NT2/D1 (cell line): ENCODE data around the gene OSGIN1.

ENCODE experiments used
- DNase-seq: peaks from one replicate; pipeline ENCODE4 v3.0.0-alpha.2; 2011; ENCODE audit warnings: low read depth, low spot score
- H3K27me3 ChIP-seq: 2 replicates; pipeline ENCODE4 v1.6.0; 2011; ENCODE audit warnings: mild to moderate bottlenecking; ENCODE audit not compliant: insufficient read length, insufficient read depth
- H3K36me3 ChIP-seq: 2 replicates; pipeline ENCODE4 v1.6.1; 2011; ENCODE audit warnings: mild to moderate bottlenecking, low read length, mixed read lengths; ENCODE audit not compliant: insufficient read depth, insufficient read length
- H3K4me1 ChIP-seq: 2 replicates; pipeline ENCODE4 v1.5.1; 2011; ENCODE audit not compliant: insufficient read depth, insufficient read length
- H3K4me3 ChIP-seq: 2 replicates; pipeline ENCODE4 v1.5.1; 2011; ENCODE audit warnings: low read depth; ENCODE audit not compliant: insufficient read length
- H3K9ac ChIP-seq: 2 replicates; pipeline ENCODE4 v1.6.0; 2011; ENCODE audit warnings: low read depth; ENCODE audit not compliant: insufficient read length
- H3K9me3 ChIP-seq: 2 replicates; pipeline ENCODE4 v1.5.1; 2011; ENCODE audit warnings: mild to moderate bottlenecking, low read length; ENCODE audit not compliant: insufficient read depth
- SUZ12 ChIP-seq: IDR thresholded peaks from 2 replicates; pipeline ENCODE4 v1.6.1; 2011; ENCODE audit not compliant: insufficient read length, insufficient read depth; ENCODE audit errors: extremely low read depth
- YY1 ChIP-seq: IDR thresholded peaks from 2 replicates; pipeline ENCODE4 v1.6.1; 2011; ENCODE audit not compliant: insufficient read length, insufficient read depth
- ZNF274 ChIP-seq: IDR thresholded peaks from 2 replicates; pipeline ENCODE4 v1.6.1; 2011; ENCODE audit warnings: mild to moderate bottlenecking, low read depth, low read length

OSGIN1 gene

GRCh38 chr16:84005391-84005790, 52.4 kb downstream of the OSGIN1 start:
- Histone ChIP-seq H3K9ac (no peak overlapping the region), H3K36me3 (no peaks in the 10 kb centered on the region), H3K4me1 (peaks cover 16% of the 10 kb centered on the region), H3K27me3 (peaks cover 2% of the 10 kb centered on the region), H3K9me3 (no peaks in the 10 kb centered on the region), H3K4me3 (no peak overlapping the region)
- no peak for DNase-seq
- TF ChIP-seq ZNF274 (no peak), SUZ12 (no peak), YY1 (no peak)

DNA sequence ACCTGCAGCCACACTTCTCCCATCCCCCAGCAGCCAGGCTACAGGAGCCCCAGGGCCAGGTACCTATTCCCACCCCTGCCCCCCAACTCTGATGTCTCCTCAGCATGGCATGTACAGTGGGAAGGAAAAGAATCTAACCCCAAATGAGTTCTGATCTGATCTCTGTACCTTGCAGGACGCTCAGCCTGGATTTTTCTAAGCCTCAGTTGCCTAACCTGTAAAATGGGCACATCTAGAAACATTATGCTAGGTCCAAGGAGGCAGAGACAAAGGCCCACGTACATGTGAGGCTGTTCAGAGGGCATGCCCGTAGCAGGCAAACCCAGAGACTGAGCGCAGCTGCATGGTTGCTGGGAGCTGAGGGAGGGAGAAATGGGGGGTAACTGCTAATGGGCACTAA, 54.5 kb downstream of the OSGIN1 start:
- no peak for DNase-seq
- Histone ChIP-seq H3K36me3 (no peaks in the 10 kb centered on the region), H3K9ac (no peak overlapping the region), H3K27me3 (peaks cover 2% of the 10 kb centered on the region), H3K4me3 (no peak overlapping the region), H3K4me1 (peaks cover 5% of the 10 kb centered on the region), H3K9me3 (no peaks in the 10 kb centered on the region)
- TF ChIP-seq SUZ12: no peak
- TF ChIP-seq YY1: no peak
- TF ChIP-seq ZNF274: no peak

- TF ChIP-seq SUZ12: no peak
- no peak for TF ChIP-seq YY1
- no peak for TF ChIP-seq ZNF274
- no peak for DNase-seq
- H3K9ac ChIP-seq: no peak overlapping the region
- peaks cover 2% of the 10 kb centered on the region for H3K27me3 ChIP-seq
- no peaks in the 10 kb centered on the region for H3K9me3 ChIP-seq
- no peaks in the 10 kb centered on the region for H3K36me3 ChIP-seq
- no peak overlapping the region for H3K4me3 ChIP-seq
- peaks cover 4% of the 10 kb centered on the region for H3K4me1 ChIP-seq
These were observed 54.9 kb downstream of the OSGIN1 start for GRCh38 chr16:84007965-84008364.

DNA sequence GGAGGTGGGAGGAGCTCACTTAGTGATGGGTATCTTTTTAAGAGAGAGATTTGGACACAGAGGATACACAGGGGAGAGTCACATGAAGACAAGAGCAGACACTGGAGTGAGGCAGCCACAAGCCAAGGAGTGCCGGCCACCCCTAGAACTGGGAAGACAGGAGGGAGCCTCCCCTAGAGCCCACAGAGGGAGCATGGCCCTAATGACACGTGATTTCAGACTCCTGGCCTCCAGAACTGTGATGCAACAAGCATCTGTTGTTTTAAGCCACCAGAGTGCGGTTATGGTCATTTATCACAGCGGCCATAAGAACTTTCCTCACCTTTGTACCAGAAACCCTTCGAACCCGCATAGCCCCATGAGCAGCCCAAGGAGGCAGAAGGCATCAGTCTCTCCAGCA, 56.2 kb downstream of the OSGIN1 start:
- H3K4me3 ChIP-seq: no peak overlapping the region
- no peaks in the 10 kb centered on the region for H3K9me3 ChIP-seq
- no peaks in the 10 kb centered on the region for H3K36me3 ChIP-seq
- H3K9ac ChIP-seq: no peak overlapping the region
- H3K27me3 ChIP-seq: peaks cover 2% of the 10 kb centered on the region
- TF ChIP-seq SUZ12 (no peak), ZNF274 (no peak), YY1 (no peak)
- no peak for DNase-seq
- H3K4me1 ChIP-seq: peaks cover 3% of the 10 kb centered on the region

DNA sequence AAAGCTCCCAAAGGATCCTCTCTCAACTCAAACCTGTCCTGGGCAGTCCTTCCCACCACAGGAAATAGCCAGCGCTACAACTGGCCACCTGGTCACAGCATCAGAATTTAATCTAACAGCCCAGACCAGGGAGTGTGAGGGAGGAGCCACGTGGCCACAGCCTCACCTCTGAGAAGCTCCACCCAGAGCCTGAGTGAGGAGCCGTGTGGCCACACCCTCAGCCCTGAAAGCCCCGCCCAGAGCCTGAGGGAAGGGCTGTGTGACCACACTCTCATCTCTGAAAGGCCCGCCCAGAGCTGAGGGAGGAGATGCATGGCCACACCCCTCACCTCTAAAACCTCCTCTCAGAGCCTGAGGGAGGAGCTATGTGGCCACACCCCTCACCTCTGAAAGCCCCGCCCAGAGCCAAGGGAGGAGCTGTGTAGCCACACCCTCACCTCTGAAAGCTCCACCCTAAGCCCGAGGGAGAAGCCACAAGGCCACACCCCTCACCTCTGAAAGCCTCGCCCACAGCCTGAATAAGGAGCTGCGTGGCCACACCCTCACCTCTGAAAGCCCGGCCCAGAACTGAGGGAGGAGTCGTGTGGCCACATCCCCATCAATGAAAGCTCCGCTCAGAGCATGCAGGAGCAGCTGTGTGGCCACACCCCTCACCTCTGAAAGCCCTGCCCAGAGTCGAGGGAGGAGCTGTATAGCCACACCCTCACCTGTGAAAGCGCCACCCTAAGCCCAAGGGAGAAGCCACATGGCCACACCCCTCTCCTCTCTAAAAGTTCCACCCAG, 60.9 kb downstream of the OSGIN1 start:
- TF ChIP-seq YY1: no peak
- no peak for TF ChIP-seq SUZ12
- no peak for TF ChIP-seq ZNF274
- H3K27me3 ChIP-seq: no peaks in the 10 kb centered on the region
- no peak overlapping the region for H3K4me3 ChIP-seq

GRCh38 chr16:84014570-84015327, 61.7 kb downstream of the OSGIN1 start:
- Histone ChIP-seq H3K4me1 (peaks cover 3% of the 10 kb centered on the region), H3K36me3 (no peaks in the 10 kb centered on the region), H3K9me3 (peaks cover 8% of the 10 kb centered on the region; the same call in 1 of the 2 replicates), H3K9ac (no peak overlapping the region), H3K4me3 (no peak overlapping the region), H3K27me3 (no peaks in the 10 kb centered on the region)
- TF ChIP-seq YY1 (no peak), SUZ12 (no peak), ZNF274 (no peak)
- DNase-seq: no peak

More for the DNA sequence above, 60.9 kb downstream of the OSGIN1 start:
- DNase-seq: peak; percentile 99
- no peaks in the 10 kb centered on the region for H3K36me3 ChIP-seq
- H3K9me3 ChIP-seq: peaks cover 8% of the 10 kb centered on the region; the same call in 1 of the 2 replicates
- H3K4me1 ChIP-seq: peaks cover 3% of the 10 kb centered on the region
- no peak overlapping the region for H3K9ac ChIP-seq

DNA sequence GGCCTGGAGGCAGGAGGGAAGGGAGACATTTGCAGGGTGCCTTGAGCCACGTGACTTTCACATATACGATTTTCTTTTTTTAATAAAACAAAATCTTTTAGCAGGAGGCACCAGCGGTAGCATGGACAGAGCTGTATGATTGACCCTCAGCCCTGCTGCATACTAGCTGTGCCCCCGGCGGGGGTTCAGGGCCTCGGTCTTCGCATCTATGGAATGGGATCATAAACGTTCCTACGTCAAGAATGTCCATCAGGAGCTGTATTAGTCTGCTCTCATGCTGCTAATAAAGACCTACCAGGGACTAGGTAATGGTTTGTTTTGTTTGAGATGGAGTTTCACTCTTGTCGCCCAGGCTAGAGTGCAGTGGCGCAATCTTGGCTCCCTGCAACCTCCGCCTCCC, 62.4 kb downstream of the OSGIN1 start:
- peaks cover 3% of the 10 kb centered on the region for H3K4me1 ChIP-seq
- no peak overlapping the region for H3K4me3 ChIP-seq
- TF ChIP-seq ZNF274: no peak
- TF ChIP-seq YY1: no peak
- no peak overlapping the region for H3K9ac ChIP-seq
- no peaks in the 10 kb centered on the region for H3K27me3 ChIP-seq
- no peaks in the 10 kb centered on the region for H3K36me3 ChIP-seq
- H3K9me3 ChIP-seq: peaks cover 8% of the 10 kb centered on the region; the same call in 1 of the 2 replicates
- no peak for DNase-seq
